ENCODE results near the gene TLX1. TPM values are rescaled to one million over a fixed set of nuclear protein-coding genes. Genes with fewer than 3 reads are reported as not detected.

Gene TLX1
- total and polyA plus RNA-seq, 4 donors: not detected

GRCh38 chr10:101145145-101145544, 14.0 kb downstream of the TLX1 start:
- DNase-seq (no peak), ATAC-seq (ENCODE audit: insufficient read depth, low FRiP score) (no peak)
- Histone ChIP-seq H3K27ac (ENCODE audit: low read depth in 1 of 2, low read length in 1 of 2) (no peak overlapping the region), H3K9me3 (ENCODE audit: control insufficient read depth in 4 of 4, insufficient read depth in 3 of 4, low read length in 3 of 4) (peaks cover 0 to 9% (median 3%) of the 10 kb centered on the region in 4 donors), H3K27me3 (ENCODE audit: control insufficient read depth in 3 of 3, insufficient read depth in 3 of 3, low read length in 2 of 3) (peaks cover 9 to 96% (median 91%) of the 10 kb centered on the region in 3 donors), H3K4me3 (no peak overlapping the region), H3K4me1 (ENCODE audit: control insufficient read depth in 5 of 5, insufficient read depth in 5 of 5, low read length in 5 of 5) (peaks cover 0 to 4% (median 0%) of the 10 kb centered on the region in 5 donors), H3K36me3 (ENCODE audit: control insufficient read depth in 4 of 4, insufficient read depth in 4 of 4, low read length in 4 of 4) (no peaks in the 10 kb centered on the region), H3K9ac (ENCODE audit: insufficient read depth in 1 of 2, low read length in 2 of 2) (no peak overlapping the region)
- 58 to 60% methylated on average over 7 of the region's 7 CpGs for WGBS, 2 donors
- TF ChIP-seq CTCF (IDR thresholded peaks at IDR 0.05; ENCODE audit: control extremely low read depth, extremely low read depth): no peak

- no peak for DNase-seq
- Histone ChIP-seq H3K27me3 (ENCODE audit: control insufficient read depth in 3 of 3, insufficient read depth in 3 of 3, low read length in 2 of 3) (peaks cover 9 to 93% (median 89%) of the 10 kb centered on the region in 3 donors), H3K4me1 (ENCODE audit: control insufficient read depth in 5 of 5, insufficient read depth in 5 of 5, low read length in 5 of 5) (no peaks in the 10 kb centered on the region), H3K9ac (ENCODE audit: insufficient read depth in 1 of 2, low read length in 2 of 2) (no peak overlapping the region), H3K36me3 (ENCODE audit: control insufficient read depth in 4 of 4, insufficient read depth in 4 of 4, low read length in 4 of 4) (no peaks in the 10 kb centered on the region), H3K4me3 (no peak overlapping the region), H3K9me3 (ENCODE audit: control insufficient read depth in 4 of 4, insufficient read depth in 3 of 4, low read length in 3 of 4) (peaks cover 0 to 9% (median 3%) of the 10 kb centered on the region in 4 donors), H3K27ac (ENCODE audit: low read depth in 1 of 2, low read length in 1 of 2) (no peak overlapping the region)
- WGBS, 2 donors: 7 to 8% methylated on average over 40 of the region's 40 CpGs
- TF ChIP-seq CTCF (IDR thresholded peaks at IDR 0.05; ENCODE audit: control extremely low read depth, extremely low read depth): no peak
- no peak for ATAC-seq (ENCODE audit: insufficient read depth, low FRiP score)
These were observed 14.8 kb downstream of the TLX1 start for GRCh38 chr10:101145750-101146391.

- peaks cover 9 to 93% (median 86%) of the 10 kb centered on the region in 3 donors for H3K27me3 ChIP-seq (ENCODE audit: control insufficient read depth in 3 of 3, insufficient read depth in 3 of 3, low read length in 2 of 3)
These were observed 15.5 kb downstream of the TLX1 start for GRCh38 chr10:101146392-101147251.

More at GRCh38 chr10:101146392-101147251, 15.5 kb downstream of the TLX1 start:
- no peaks in the 10 kb centered on the region for H3K36me3 ChIP-seq (ENCODE audit: control insufficient read depth in 4 of 4, insufficient read depth in 4 of 4, low read length in 4 of 4)
- H3K9me3 ChIP-seq (ENCODE audit: control insufficient read depth in 4 of 4, insufficient read depth in 3 of 4, low read length in 3 of 4): peaks cover 0 to 9% (median 3%) of the 10 kb centered on the region in 4 donors
- ATAC-seq (ENCODE audit: insufficient read depth, low FRiP score) (no peak), DNase-seq (no peak)
- no peak overlapping the region for H3K27ac ChIP-seq (ENCODE audit: low read depth in 1 of 2, low read length in 1 of 2)
- H3K9ac ChIP-seq (ENCODE audit: insufficient read depth in 1 of 2, low read length in 2 of 2): no peak overlapping the region
- no peak overlapping the region for H3K4me3 ChIP-seq
- WGBS, 2 donors: 3% methylated on average over 55 of the region's 55 CpGs
- TF ChIP-seq CTCF (IDR thresholded peaks at IDR 0.05; ENCODE audit: control extremely low read depth, extremely low read depth): no peak
- H3K4me1 ChIP-seq (ENCODE audit: control insufficient read depth in 5 of 5, insufficient read depth in 5 of 5, low read length in 5 of 5): no peaks in the 10 kb centered on the region
